Measurements from ENCODE around the gene JAKMIP2. TPM values are rescaled to one million over a fixed set of nuclear protein-coding genes. Genes with fewer than 3 reads are reported as not detected.

The JAKMIP2 gene
- total RNA-seq, 1 experiment from 2014 or later = 1.2 TPM

DNA sequence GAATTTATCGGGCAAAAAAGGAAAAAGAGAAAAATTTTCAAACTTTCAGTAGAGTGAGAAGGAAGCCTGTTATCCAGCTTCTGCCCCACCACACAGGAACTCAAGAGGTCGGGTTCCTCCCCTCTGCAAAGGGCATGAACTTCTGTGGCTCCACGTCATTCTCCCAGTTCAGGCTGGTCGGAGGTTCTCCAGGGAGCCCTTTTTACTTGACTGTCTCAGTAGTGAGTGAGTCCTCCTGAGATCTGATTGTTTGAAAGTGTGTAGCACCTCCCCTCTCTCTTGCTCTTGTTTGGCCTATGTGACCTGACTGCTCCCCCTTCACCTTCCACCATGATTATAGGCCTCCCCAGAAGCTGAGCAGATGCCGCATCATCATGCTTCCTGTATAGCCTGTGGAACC is 39.2 kb upstream of the JAKMIP2 start:
- no peak overlapping the region for H3K27ac Mint-ChIP-seq (ENCODE audit: unreplicated experiment)
- CTCF ChIA-PET = no interaction called here
- no peak overlapping the region for H3K4me3 ChIP-seq (ENCODE audit: low read depth, low read length)
- no TSS peak for BruUV-seq (replicated peaks)
- no peaks in the 10 kb centered on the region for H3K27me3 Mint-ChIP-seq (ENCODE audit: insufficient read depth, unreplicated experiment)
- intact Hi-C loops (cut with micrococcal nuclease; ENCODE audit: unreplicated experiment) = loop anchor here (1.0 kb wide), 2 partner anchors 146 to 193 kb away; no protein-coding TSS in a partner anchor
- H3K36me3 ChIP-seq (ENCODE audit: control insufficient read depth, insufficient read depth, low read length) = peaks cover 1% of the 10 kb centered on the region; the same call in 1 of the 2 replicates
- no peaks in the 10 kb centered on the region for H3K27me3 ChIP-seq (replicated peaks; ENCODE audit: control insufficient read depth, insufficient read depth, low read length)
- H3K4me3 Mint-ChIP-seq (ENCODE audit: unreplicated experiment) = no peak overlapping the region
- H3K36me3 Mint-ChIP-seq (ENCODE audit: insufficient read depth, unreplicated experiment) = peaks cover 49% of the 10 kb centered on the region
- no peaks in the 10 kb centered on the region for H3K9me3 Mint-ChIP-seq (ENCODE audit: unreplicated experiment)
- no peaks in the 10 kb centered on the region for H3K9me3 ChIP-seq
- DNase-seq = no peak
- H3K4me1 Mint-ChIP-seq (ENCODE audit: low read depth, unreplicated experiment) = peaks cover 18% of the 10 kb centered on the region
- peaks cover 15% of the 10 kb centered on the region; the same call in 1 of the 2 replicates for H3K4me1 ChIP-seq
- TF ChIP-seq, protein P1, sequence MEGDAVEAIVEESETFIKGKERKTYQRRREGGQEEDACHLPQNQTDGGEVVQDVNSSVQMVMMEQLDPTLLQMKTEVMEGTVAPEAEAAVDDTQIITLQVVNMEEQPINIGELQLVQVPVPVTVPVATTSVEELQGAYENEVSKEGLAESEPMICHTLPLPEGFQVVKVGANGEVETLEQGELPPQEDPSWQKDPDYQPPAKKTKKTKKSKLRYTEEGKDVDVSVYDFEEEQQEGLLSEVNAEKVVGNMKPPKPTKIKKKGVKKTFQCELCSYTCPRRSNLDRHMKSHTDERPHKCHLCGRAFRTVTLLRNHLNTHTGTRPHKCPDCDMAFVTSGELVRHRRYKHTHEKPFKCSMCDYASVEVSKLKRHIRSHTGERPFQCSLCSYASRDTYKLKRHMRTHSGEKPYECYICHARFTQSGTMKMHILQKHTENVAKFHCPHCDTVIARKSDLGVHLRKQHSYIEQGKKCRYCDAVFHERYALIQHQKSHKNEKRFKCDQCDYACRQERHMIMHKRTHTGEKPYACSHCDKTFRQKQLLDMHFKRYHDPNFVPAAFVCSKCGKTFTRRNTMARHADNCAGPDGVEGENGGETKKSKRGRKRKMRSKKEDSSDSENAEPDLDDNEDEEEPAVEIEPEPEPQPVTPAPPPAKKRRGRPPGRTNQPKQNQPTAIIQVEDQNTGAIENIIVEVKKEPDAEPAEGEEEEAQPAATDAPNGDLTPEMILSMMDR (IDR thresholded peaks at IDR 0.05; ENCODE audit: insufficient read depth in 1 of 2, low read depth in 1 of 2, low read length in 1 of 2, severe bottlenecking in 1 of 2, unreplicated experiment in 1 of 2) = no peak
- POLR2A ChIA-PET = no interaction called here

DNA sequence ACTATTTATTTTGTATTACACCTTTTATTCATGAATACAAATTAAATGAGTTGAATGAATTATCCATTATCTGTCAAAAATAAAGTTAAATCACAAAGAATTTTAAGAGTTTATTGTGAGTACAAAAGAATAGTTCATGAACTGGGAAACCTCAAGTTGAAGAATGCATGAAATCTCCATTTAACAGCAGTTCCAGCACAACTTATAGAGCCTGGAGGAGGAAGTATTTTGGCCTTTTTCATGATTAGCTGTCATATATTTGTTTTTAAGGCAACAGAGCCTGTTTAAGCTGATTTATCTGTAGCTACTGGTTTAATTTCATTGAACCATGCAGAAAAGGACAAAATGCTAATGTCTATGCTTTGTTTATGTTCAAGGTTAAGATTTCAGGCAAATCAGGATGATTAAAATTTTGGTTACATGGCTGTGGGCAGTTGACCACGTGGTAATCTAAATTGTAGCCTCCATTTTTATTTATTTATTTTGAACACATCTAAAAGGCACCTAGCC is 36.8 kb upstream of the JAKMIP2 start:
- DNase-seq = no peak
- TF ChIP-seq, protein P1 (IDR thresholded peaks at IDR 0.05; ENCODE audit: insufficient read depth in 1 of 2, low read depth in 1 of 2, low read length in 1 of 2, severe bottlenecking in 1 of 2, unreplicated experiment in 1 of 2) = no peak
- no peak overlapping the region for H3K27ac Mint-ChIP-seq (ENCODE audit: unreplicated experiment)
- intact Hi-C loops (cut with micrococcal nuclease; ENCODE audit: unreplicated experiment) = no loop called here
- Histone ChIP-seq H3K27me3 (replicated peaks; ENCODE audit: control insufficient read depth, insufficient read depth, low read length) (no peaks in the 10 kb centered on the region), H3K4me1 (peaks cover 10% of the 10 kb centered on the region; the same call in 1 of the 2 replicates), H3K4me3 (ENCODE audit: low read depth, low read length) (no peak overlapping the region), H3K9me3 (no peaks in the 10 kb centered on the region), H3K36me3 (ENCODE audit: control insufficient read depth, insufficient read depth, low read length) (0 out of 2 replicates have a peak, but pooled peaks cover 1% of the 10 kb centered on the region)
- H3K4me3 Mint-ChIP-seq (ENCODE audit: unreplicated experiment) = no peak overlapping the region
- no TSS peak for BruUV-seq (replicated peaks)
- H3K4me1 Mint-ChIP-seq (ENCODE audit: low read depth, unreplicated experiment) = peaks cover 12% of the 10 kb centered on the region
- H3K27me3 Mint-ChIP-seq (ENCODE audit: insufficient read depth, unreplicated experiment) = no peaks in the 10 kb centered on the region
- peaks cover 27% of the 10 kb centered on the region for H3K36me3 Mint-ChIP-seq (ENCODE audit: insufficient read depth, unreplicated experiment)
- H3K9me3 Mint-ChIP-seq (ENCODE audit: unreplicated experiment) = no peaks in the 10 kb centered on the region
- ChIA-PET CTCF (no interaction called here), POLR2A (no interaction called here)

DNA sequence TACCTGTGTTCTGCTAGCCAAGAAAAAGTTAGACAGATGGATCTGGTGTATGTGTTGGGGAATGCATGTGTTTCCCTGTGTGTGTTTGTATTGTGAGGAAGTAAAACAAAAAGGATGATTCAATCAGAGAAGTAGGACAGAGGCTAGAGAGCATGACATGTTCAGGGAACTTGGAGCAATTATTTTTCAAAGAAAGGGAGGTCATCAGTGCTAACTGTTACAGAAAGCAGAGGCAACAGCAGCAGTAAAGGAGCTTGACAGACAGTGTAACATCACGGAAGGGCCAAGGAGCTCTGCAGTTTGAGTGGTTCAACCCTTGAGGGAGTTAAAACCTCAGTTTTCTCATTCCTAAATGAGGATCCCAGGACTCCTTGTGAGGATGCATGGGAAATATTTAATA is 35.8 kb upstream of the JAKMIP2 start:
- CTCF ChIA-PET = interaction anchor here (0.6 kb wide), 1 partner anchor 41 kb away, joined by 3 read pairs; no protein-coding TSS in a partner anchor

More for the DNA sequence above, 35.8 kb upstream of the JAKMIP2 start:
- no peak overlapping the region for H3K4me3 Mint-ChIP-seq (ENCODE audit: unreplicated experiment)
- H3K4me1 Mint-ChIP-seq (ENCODE audit: low read depth, unreplicated experiment) = peaks cover 10% of the 10 kb centered on the region
- H3K27ac Mint-ChIP-seq (ENCODE audit: unreplicated experiment) = no peak overlapping the region
- no peak for DNase-seq
- BruUV-seq (replicated peaks) = no TSS peak
- TF ChIP-seq, protein P1 (IDR thresholded peaks at IDR 0.05; ENCODE audit: insufficient read depth in 1 of 2, low read depth in 1 of 2, low read length in 1 of 2, severe bottlenecking in 1 of 2, unreplicated experiment in 1 of 2) = no peak
- intact Hi-C loops (cut with micrococcal nuclease; ENCODE audit: unreplicated experiment) = no loop called here
- no peaks in the 10 kb centered on the region for H3K9me3 ChIP-seq
- POLR2A ChIA-PET = no interaction called here
- no peaks in the 10 kb centered on the region for H3K27me3 Mint-ChIP-seq (ENCODE audit: insufficient read depth, unreplicated experiment)
- 0 out of 2 replicates have a peak, but pooled peaks cover 1% of the 10 kb centered on the region for H3K36me3 ChIP-seq (ENCODE audit: control insufficient read depth, insufficient read depth, low read length)
- peaks cover 20% of the 10 kb centered on the region for H3K36me3 Mint-ChIP-seq (ENCODE audit: insufficient read depth, unreplicated experiment)
- peaks cover 2% of the 10 kb centered on the region; the same call in 1 of the 2 replicates for H3K4me1 ChIP-seq
- H3K9me3 Mint-ChIP-seq (ENCODE audit: unreplicated experiment) = no peaks in the 10 kb centered on the region
- H3K4me3 ChIP-seq (ENCODE audit: low read depth, low read length) = no peak overlapping the region
- H3K27me3 ChIP-seq (replicated peaks; ENCODE audit: control insufficient read depth, insufficient read depth, low read length) = no peaks in the 10 kb centered on the region
